MM.1S (cell line): Measurements from ENCODE around the gene PRDM11.

Experiments
- DNase-seq: peaks from one replicate; pipeline ENCODE4 v3.0.0-alpha.2; 2015
- H2AFZ ChIP-seq: fragments of 300-600 bp; sonication (generic); 2 replicates; pipeline ENCODE4 v1.6.0; 2016; ENCODE audit warnings: antibody characterized with exemption, low read length
- H3F3A ChIP-seq: fragments of 300-600 bp; sonication (generic); 2 replicates; pipeline ENCODE4 v1.6.1; 2016; ENCODE audit warnings: mild to moderate bottlenecking, antibody characterized with exemption, low read length, moderate library complexity, mixed read lengths; ENCODE audit not compliant: insufficient read depth
- H3K27ac ChIP-seq: fragments of 300-600 bp; sonication (generic); 2 replicates; pipeline ENCODE4 v1.5.1; 2016; ENCODE audit warnings: mild to moderate bottlenecking, low read length
- H3K27me3 ChIP-seq: fragments of 300-600 bp; sonication (generic); replicated peaks from 2 replicates; pipeline ENCODE4 v1.6.0; 2016; ENCODE audit warnings: low read length; ENCODE audit not compliant: insufficient read depth
- H3K36me3 ChIP-seq: fragments of 300-600 bp; sonication (generic); replicated peaks from 2 replicates; pipeline ENCODE4 v1.6.1; 2016; ENCODE audit warnings: mild to moderate bottlenecking, low read length, mixed read lengths; ENCODE audit not compliant: insufficient read depth
- H3K4me1 ChIP-seq: fragments of 300-600 bp; sonication (generic); 2 replicates; pipeline ENCODE4 v1.6.1; 2016; ENCODE audit warnings: low read length, mixed read lengths
- H3K4me2 ChIP-seq: fragments of 300-600 bp; sonication (generic); 2 replicates; pipeline ENCODE4 v1.6.0; 2016; ENCODE audit warnings: low read depth, low read length
- H3K4me3 ChIP-seq: fragments of 300-600 bp; sonication (generic); 2 replicates; pipeline ENCODE4 v1.5.1; 2016; ENCODE audit warnings: low read length, mixed read lengths
- H3K79me2 ChIP-seq: fragments of 300-600 bp; sonication (generic); 2 replicates; pipeline ENCODE4 v1.6.1; 2016; ENCODE audit warnings: mixed run types, low read length, mixed read lengths
- H3K9ac ChIP-seq: fragments of 300-600 bp; sonication (generic); 2 replicates; pipeline ENCODE4 v1.6.1; 2016; ENCODE audit warnings: low read length, mixed read lengths
- H3K9me2 ChIP-seq: fragments of 300-600 bp; sonication (generic); replicated peaks from 2 replicates; pipeline ENCODE4 v1.6.1; 2016; ENCODE audit warnings: mild to moderate bottlenecking, low read length, mixed read lengths; ENCODE audit not compliant: insufficient read depth
- H3K9me3 ChIP-seq: fragments of 300-600 bp; sonication (generic); replicated peaks from 2 replicates; pipeline ENCODE4 v1.6.1; 2016; ENCODE audit warnings: mild to moderate bottlenecking, low read length, mixed read lengths; ENCODE audit not compliant: insufficient read depth
- H4K20me1 ChIP-seq: fragments of 300-600 bp; sonication (generic); 2 replicates; pipeline ENCODE4 v1.6.1; 2016; ENCODE audit warnings: mild to moderate bottlenecking, low read length, moderate library complexity, mixed read lengths; ENCODE audit not compliant: insufficient read depth
- CTCF ChIP-seq: fragments of 300-600 bp; sonication (generic); IDR thresholded peaks from 2 replicates; pipeline ENCODE4 v1.5.1; 2016; ENCODE audit warnings: antibody characterized with exemption, low read length, mixed read lengths
- EZH2 ChIP-seq: fragments of 300-600 bp; sonication (generic); optimal IDR thresholded peaks from 2 replicates; pipeline ENCODE3; 2017; ENCODE audit warnings: low read depth, mild to moderate bottlenecking, antibody characterized with exemption, low read length, mixed read lengths
- EZH2phosphoT487 ChIP-seq: fragments of 300-600 bp; sonication (generic); IDR thresholded peaks from 2 replicates; pipeline ENCODE4 v1.6.1; 2018; ENCODE audit warnings: antibody characterized with exemption, low read length

The PRDM11 gene

GRCh38 chr11:45104006-45104789 is 42.2 kb upstream of the PRDM11 start:
- H3K9me2 ChIP-seq = no peaks in the 10 kb centered on the region
- no peaks in the 10 kb centered on the region for H3K79me2 ChIP-seq
- H4K20me1 ChIP-seq = no peaks in the 10 kb centered on the region
- no peak for DNase-seq
- H2AFZ ChIP-seq = no peak overlapping the region
- H3K9ac ChIP-seq = no peak overlapping the region
- H3K36me3 ChIP-seq = no peaks in the 10 kb centered on the region
- H3K4me3 ChIP-seq = no peak overlapping the region
- TF ChIP-seq EZH2phosphoT487 = no peak
- no peak for TF ChIP-seq CTCF
- no peak for TF ChIP-seq EZH2
- no peak overlapping the region for H3K4me2 ChIP-seq
- no peaks in the 10 kb centered on the region for H3F3A ChIP-seq
- H3K27me3 ChIP-seq = no peaks in the 10 kb centered on the region
- no peak overlapping the region for H3K27ac ChIP-seq
- peaks cover 19% of the 10 kb centered on the region for H3K4me1 ChIP-seq
- no peaks in the 10 kb centered on the region for H3K9me3 ChIP-seq

GRCh38 chr11:45104790-45105084 is 41.7 kb upstream of the PRDM11 start:
- Histone ChIP-seq H3K9me2 (no peaks in the 10 kb centered on the region), H3K4me1 (peaks cover 19% of the 10 kb centered on the region), H3K27ac (no peak overlapping the region), H3K4me3 (no peak overlapping the region), H3K4me2 (no peak overlapping the region), H2AFZ (no peak overlapping the region), H3K9me3 (no peaks in the 10 kb centered on the region), H3K79me2 (no peaks in the 10 kb centered on the region), H3K9ac (no peak overlapping the region), H3K27me3 (no peaks in the 10 kb centered on the region), H3K36me3 (no peaks in the 10 kb centered on the region), H3F3A (no peaks in the 10 kb centered on the region), H4K20me1 (no peaks in the 10 kb centered on the region)
- DNase-seq = no peak
- TF ChIP-seq EZH2phosphoT487 (no peak), CTCF (no peak), EZH2 (no peak)

GRCh38 chr11:45105233-45105983 is 41.0 kb upstream of the PRDM11 start:
- Histone ChIP-seq H3K27ac (no peak overlapping the region), H3K4me1 (peaks cover 19% of the 10 kb centered on the region), H3K9me3 (no peaks in the 10 kb centered on the region), H3K4me3 (no peak overlapping the region), H2AFZ (no peak overlapping the region), H3K9ac (no peak overlapping the region), H3K36me3 (no peaks in the 10 kb centered on the region), H3K9me2 (no peaks in the 10 kb centered on the region), H3K4me2 (no peak overlapping the region), H4K20me1 (no peaks in the 10 kb centered on the region), H3F3A (no peaks in the 10 kb centered on the region), H3K79me2 (no peaks in the 10 kb centered on the region), H3K27me3 (no peaks in the 10 kb centered on the region)
- TF ChIP-seq CTCF (peak; percentile 96), EZH2phosphoT487 (no peak), EZH2 (no peak)
- peak; percentile 57 for DNase-seq
